Renal cortex interstitium (tissue), 11 donors: Measurements from ENCODE around the gene CD47. TPM values are rescaled to one million over a fixed set of nuclear protein-coding genes. Genes with fewer than 3 reads are reported as not detected.

ENCODE experiments used
- DNase-seq, 11 donors: peaks; one replicate each; pipeline ENCODE4 v3.0.0-alpha.2; 2013; ENCODE audit warnings: low read depth in 9 of 11, low spot score in 4 of 11; ENCODE audit errors: extremely low read depth in 1 of 11
- polyA plus RNA-seq, 3 donors: library from polyadenylated mRNA; unstranded; fragments of 120-200 nt; gene quantifications; one replicate each; pipeline ENCODE4 v1.2.1, GENCODE V29; 2013; ENCODE audit not compliant: insufficient read length in 3 of 3

Gene CD47
- polyA plus RNA-seq, 3 donors, result 46.3 to 76.7 (median 60.9) TPM

GRCh38 chr3:108073764-108074431 is 16.9 kb downstream of the CD47 start:
- DNase-seq, result no peak

- no peak for DNase-seq
These were observed 19.5 kb downstream of the CD47 start for GRCh38 chr3:108071368-108071767.

GRCh38 chr3:108070356-108070755 is 20.5 kb downstream of the CD47 start:
- no peak for DNase-seq

- no peak for DNase-seq
These were observed 23.1 kb downstream of the CD47 start for GRCh38 chr3:108067768-108068167.

GRCh38 chr3:108065096-108065495 is 25.7 kb downstream of the CD47 start:
- no peak for DNase-seq

- no peak for DNase-seq
These were observed 26.4 kb downstream of the CD47 start for GRCh38 chr3:108064293-108064887.

GRCh38 chr3:108062051-108062450 is 28.8 kb downstream of the CD47 start:
- no peak for DNase-seq

- no peak for DNase-seq
These were observed 30.5 kb downstream of the CD47 start for GRCh38 chr3:108060331-108060730.

- DNase-seq, result no peak
These were observed 34.9 kb downstream of the CD47 start for GRCh38 chr3:108055931-108056330.

GRCh38 chr3:108054935-108055334 is 35.9 kb downstream of the CD47 start:
- DNase-seq, result no peak

GRCh38 chr3:108053483-108053882 is 37.3 kb downstream of the CD47 start:
- DNase-seq, result no peak

- no peak for DNase-seq
These were observed 37.8 kb downstream of the CD47 start for GRCh38 chr3:108053067-108053466.

GRCh38 chr3:108051005-108051404 is 39.8 kb downstream of the CD47 start:
- no peak for DNase-seq

GRCh38 chr3:108047987-108048386 is 42.8 kb downstream of the CD47 start:
- no peak for DNase-seq

- DNase-seq, result no peak
These were observed 44.6 kb downstream of the CD47 start for GRCh38 chr3:108046247-108046646.

GRCh38 chr3:108044699-108045098 is 46.1 kb downstream of the CD47 start:
- no peak for DNase-seq

- DNase-seq, result no peak
These were observed 48.5 kb downstream of the CD47 start for GRCh38 chr3:108042300-108042699.

GRCh38 chr3:108041253-108041652 is 49.6 kb downstream of the CD47 start:
- no peak for DNase-seq

- no peak for DNase-seq
These were observed 53.1 kb downstream of the CD47 start for GRCh38 chr3:108037770-108038169.

GRCh38 chr3:108036984-108037741 is 53.7 kb downstream of the CD47 start:
- no peak for DNase-seq
